NCI-H2196 treated with DMSO at 0.1 percent for 48 hours (cell line): Measurements from ENCODE around the gene HERC5.
"Not testable (repeated sequence)": the region's sequence is repeated elsewhere in the genome, so short reads cannot be mapped to it uniquely, and the experiment has no call there.

ENCODE experiments used
- DNase-seq: peaks from one replicate; lab custom pipeline; 2025; ENCODE audit not compliant: unreplicated experiment; lab: John Stamatoyannopoulos, UW

The HERC5 gene

GRCh38 chr4:88447371-88448095, 9.4 kb upstream of the HERC5 start:
- DNase-seq, result no peak

GRCh38 chr4:88448211-88448765, 8.6 kb upstream of the HERC5 start:
- not testable (repeated sequence) for DNase-seq

- no peak for DNase-seq
These were observed 8.0 kb upstream of the HERC5 start for GRCh38 chr4:88448889-88449288.

- DNase-seq, result no peak
These were observed 7.6 kb upstream of the HERC5 start for GRCh38 chr4:88449290-88449689.

GRCh38 chr4:88451205-88451604, 5.7 kb upstream of the HERC5 start:
- DNase-seq, result no peak

GRCh38 chr4:88452912-88453311, 4.0 kb upstream of the HERC5 start:
- no peak for DNase-seq

GRCh38 chr4:88457307-88458103, 586 bp downstream of the HERC5 start:
- DNase-seq, result no peak

GRCh38 chr4:88458104-88458740, 1.3 kb downstream of the HERC5 start:
- DNase-seq, result no peak

GRCh38 chr4:88465653-88466192, 8.8 kb downstream of the HERC5 start:
- DNase-seq, result no peak

GRCh38 chr4:88467392-88467791, 10.5 kb downstream of the HERC5 start:
- DNase-seq, result no peak

- DNase-seq, result no peak
These were observed 20.4 kb downstream of the HERC5 start for GRCh38 chr4:88477229-88477860.

- DNase-seq, result no peak
These were observed 21.3 kb downstream of the HERC5 start for GRCh38 chr4:88478247-88478646.

GRCh38 chr4:88481537-88481936, 24.6 kb downstream of the HERC5 start:
- DNase-seq, result no peak

- DNase-seq, result no peak
These were observed 32.3 kb downstream of the HERC5 start for GRCh38 chr4:88489100-88489761.

- DNase-seq, result no peak
These were observed 41.0 kb downstream of the HERC5 start for GRCh38 chr4:88497859-88498409.

GRCh38 chr4:88503344-88503743, 46.4 kb downstream of the HERC5 start:
- DNase-seq, result no peak

- DNase-seq, result no peak
These were observed 54.3 kb downstream of the HERC5 start for GRCh38 chr4:88511236-88511635.

GRCh38 chr4:88514557-88515511, 57.9 kb downstream of the HERC5 start:
- no peak for DNase-seq

- DNase-seq, result no peak
These were observed 59.8 kb downstream of the HERC5 start for GRCh38 chr4:88516746-88517145.
